Stimulated activated CD4-positive, alpha-beta T cell treated with anti-CD3 and anti-CD28 coated beads, TNF-alpha, amount 100 ng/mL, for 4 hours (primary cell): ENCODE measurements around the gene ELOVL6.
"Not testable (repeated sequence)": the region's sequence is repeated elsewhere in the genome, so short reads cannot be mapped to it uniquely, and the experiment has no call there.

Experiments
- DNase-seq, 3 experiments: peaks; one replicate each; pipeline ENCODE4 v3.0.0-alpha.2; 2020; ENCODE audit warnings: low read depth in 3 of 3

Gene ELOVL6

DNA sequence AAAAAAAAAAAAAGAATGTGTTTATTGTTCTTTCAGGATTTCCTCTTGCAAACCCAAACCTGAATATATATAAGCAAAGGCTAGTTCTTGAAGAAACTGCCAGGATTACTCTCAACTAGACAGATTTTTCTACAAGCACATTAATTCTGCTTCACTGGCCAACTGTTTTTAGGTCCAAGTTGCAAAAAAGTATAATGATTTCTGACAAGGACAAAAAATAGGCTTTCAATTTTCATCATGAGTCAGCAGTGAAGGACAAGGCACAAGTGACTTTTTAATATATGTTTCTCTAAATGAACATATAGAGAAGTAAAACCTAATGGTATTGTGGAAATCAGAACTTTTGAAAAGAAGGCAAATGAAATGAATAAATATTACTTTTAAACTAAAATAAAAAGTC lies 73.7 kb downstream of the ELOVL6 start:
- no peak for DNase-seq

- no peak for DNase-seq
These were observed 76.2 kb downstream of the ELOVL6 start for GRCh38 chr4:110122201-110122600.

DNA sequence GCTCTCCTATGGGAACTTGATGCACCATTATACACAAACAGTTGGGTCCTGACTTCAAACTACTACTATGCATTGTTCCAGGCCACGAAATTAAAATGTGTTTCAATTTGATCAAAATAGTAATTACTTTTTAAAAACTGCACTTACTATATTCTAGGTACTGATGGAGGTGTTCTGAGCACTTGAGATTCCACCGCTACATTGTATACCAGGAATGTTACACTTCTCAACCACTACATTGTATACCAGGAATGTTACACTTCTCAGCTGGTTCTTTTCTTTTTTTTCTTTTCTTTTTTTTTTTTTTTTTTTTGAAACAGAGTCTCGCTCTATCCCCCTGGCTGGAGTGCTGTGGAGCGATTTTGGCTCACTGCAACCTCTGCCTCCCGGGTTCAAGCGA lies 77.9 kb downstream of the ELOVL6 start:
- DNase-seq, result no peak

DNA sequence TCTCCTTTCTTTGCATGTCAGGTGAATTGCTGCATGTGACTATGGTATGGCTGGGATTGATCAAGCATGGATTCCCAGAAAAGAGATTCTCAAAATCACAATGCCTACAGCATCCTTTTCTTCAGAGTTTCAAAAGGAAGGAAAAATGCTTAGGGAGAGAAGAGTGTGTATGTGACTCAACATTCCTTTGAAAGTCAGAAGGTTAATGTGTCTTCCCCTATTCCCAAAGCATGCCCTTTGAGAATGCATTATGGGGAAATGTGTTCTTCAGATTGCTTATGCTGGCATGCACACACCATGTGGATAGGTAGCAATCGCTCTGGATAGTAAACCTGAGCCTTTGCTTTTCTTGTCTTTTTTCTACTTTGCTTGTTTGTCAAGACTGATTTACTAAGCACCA lies 78.5 kb downstream of the ELOVL6 start:
- DNase-seq, result no peak

- no peak for DNase-seq
These were observed 79.1 kb downstream of the ELOVL6 start for GRCh38 chr4:110119337-110119736.

GRCh38 chr4:110112056-110112455 lies 86.4 kb downstream of the ELOVL6 start:
- no peak for DNase-seq

GRCh38 chr4:110109455-110109854 lies 89.0 kb downstream of the ELOVL6 start:
- DNase-seq, result no peak

DNA sequence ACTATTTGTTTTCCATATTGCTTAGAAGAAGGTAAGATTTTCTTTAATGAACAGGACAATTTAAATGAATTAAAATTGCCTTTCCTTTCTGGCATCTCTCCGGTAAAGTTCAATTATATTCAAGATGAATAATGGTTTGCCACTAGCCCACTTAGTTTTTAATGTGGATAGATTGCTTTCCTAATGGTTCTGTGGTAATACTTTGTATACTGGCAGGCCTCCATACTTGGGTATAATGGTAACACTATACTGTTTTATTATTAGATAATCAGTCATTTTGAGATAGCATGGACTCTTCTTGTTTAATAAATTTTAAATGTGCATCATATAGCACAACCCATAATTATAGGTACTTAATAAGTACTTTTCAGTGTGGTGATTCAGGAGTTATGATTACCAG lies 89.5 kb downstream of the ELOVL6 start:
- DNase-seq, result no peak

- DNase-seq, result no peak
These were observed 90.0 kb downstream of the ELOVL6 start for GRCh38 chr4:110108422-110108821.

DNA sequence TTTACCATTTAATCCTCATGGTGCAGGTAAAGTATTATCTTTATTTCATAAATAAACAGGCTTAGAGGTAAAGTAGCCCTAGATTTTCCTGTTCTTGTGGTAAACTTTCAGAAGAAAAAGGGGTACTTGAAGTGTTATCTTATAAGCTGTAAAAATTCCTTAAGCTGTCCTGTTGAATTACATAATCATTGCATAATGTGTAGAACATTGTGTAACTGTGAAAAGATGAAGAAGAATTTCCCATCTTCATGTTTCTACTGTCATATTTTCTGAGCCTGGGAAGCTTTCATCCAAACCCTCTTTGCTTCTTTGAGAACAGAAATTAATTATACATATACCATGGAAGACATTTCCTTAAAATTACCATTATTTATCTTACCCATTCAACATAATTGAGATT lies 90.5 kb downstream of the ELOVL6 start:
- no peak for DNase-seq

DNA sequence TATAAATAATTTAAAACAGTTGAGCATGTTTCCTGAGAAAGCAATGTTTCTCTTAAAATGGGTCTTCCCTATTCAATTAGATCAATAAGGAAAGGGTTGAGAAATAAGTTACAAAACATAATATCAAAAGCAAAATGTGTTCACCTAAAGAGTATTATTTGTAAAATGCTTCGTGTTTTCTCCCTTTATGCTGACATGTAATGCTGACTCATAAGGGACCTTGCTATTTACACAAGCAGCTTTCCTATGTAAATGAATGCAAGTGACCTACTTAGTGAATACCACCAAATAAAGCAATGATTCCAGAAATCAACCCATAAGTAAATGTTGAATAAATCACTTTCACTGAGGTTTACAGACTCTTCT lies 91.5 kb downstream of the ELOVL6 start:
- no peak for DNase-seq

DNA sequence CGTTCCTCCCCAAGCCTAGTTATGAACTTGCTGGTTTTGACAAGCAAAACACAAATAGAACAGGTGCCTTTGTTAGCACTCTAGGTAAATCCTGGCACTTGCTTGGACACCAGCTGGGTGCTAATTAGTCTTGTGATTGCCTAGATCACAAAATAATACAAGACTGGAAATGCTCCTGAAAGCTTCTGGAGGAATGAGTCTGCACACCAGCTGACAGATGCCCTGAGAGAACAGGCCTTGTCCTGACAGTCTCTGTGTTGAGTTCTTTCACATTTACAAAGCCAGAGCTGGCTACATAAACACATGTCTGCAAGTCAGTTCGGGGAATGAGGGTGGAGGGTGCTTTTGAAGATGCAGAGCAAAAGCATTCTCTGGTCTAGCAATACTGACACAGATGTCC lies 93.8 kb downstream of the ELOVL6 start:
- no peak for DNase-seq

DNA sequence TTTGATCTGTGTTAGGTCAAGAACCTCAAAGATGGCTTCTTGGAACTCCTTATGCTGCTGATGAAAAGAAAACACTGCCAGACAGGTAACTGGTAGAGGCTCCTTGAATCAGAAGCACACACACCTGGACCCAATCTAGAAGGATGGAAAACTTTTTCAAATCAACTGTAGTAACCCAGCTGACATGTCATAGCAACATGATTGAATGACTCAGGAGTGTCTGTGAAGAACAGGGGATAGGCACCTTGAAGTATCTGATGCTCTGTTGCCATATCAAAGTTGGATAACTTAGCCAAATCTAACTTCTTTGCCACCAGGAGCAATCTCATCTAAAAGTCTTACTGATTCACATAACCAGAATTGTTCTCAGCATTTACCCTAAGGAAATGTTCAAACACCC lies 98.8 kb downstream of the ELOVL6 start:
- DNase-seq, result no peak

DNA sequence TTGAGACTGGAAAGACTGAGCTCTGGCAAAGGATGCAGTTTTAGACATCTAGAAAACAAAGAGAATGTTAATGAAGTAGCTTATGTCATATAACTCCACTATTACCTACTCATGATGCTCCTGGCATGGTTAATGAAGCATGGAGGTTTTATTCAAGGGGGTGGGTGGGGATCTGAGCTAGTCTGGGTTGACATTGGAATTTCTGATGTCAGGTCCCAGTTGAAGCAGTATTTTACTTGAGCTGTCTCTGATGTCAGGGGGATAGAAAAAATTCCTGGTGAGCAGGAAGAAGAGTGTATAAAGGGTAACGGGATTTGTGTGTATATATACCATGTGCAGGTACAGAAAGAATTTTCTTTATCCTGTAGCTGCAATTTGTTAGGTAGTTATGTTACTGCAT lies 102.0 kb downstream of the ELOVL6 start:
- DNase-seq, result no peak

DNA sequence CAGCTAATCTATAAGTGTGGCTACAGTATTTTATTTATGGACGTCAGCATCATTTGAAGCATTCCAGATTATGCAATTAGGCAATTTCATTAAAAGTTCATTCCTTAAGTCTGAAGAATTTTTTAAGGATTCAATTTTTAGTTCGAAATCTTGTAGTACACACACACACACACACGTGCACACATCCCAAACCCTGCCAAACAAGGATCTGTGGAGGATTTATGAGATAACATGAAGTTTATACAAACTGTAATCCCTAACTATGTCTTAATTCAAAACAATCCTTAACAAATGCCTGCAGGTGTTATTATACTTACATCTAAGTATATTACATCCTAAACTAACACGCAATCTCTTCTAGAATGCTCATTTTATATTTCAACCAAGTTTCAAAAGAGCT lies 105.8 kb downstream of the ELOVL6 start:
- DNase-seq, result no peak

DNA sequence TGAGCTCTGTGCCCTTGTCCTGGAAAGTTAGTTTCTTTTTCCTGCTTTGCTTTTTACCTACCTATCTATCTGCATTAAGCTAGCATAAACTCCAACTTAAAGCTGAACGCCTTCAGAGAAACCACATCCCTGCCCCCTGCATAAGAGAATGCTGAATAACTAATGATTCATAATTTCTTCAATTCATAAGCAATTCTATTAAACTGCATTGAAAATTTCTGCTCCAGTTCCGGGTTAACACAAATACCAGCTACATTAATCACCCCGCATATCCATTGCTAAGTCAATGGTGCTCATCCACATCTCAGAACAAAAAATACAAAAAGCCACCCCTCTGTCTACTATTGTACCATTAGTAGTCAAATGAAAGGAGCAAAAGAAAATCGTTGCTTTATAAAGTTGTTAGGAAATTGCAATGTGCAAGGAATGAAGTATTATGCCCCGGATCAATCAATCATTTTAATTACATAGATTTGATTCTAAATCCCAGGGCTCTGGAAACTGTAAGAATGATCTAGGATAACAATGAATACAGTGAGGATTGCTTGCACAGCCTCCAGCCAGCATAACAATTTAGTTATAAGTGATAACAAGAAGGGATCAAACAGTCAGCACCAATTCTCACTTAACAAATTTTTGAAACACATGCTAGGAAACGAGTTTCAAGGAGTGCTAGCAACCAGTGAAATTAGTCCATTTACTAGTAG lies 106.8 kb downstream of the ELOVL6 start:
- DNase-seq, result no peak

DNA sequence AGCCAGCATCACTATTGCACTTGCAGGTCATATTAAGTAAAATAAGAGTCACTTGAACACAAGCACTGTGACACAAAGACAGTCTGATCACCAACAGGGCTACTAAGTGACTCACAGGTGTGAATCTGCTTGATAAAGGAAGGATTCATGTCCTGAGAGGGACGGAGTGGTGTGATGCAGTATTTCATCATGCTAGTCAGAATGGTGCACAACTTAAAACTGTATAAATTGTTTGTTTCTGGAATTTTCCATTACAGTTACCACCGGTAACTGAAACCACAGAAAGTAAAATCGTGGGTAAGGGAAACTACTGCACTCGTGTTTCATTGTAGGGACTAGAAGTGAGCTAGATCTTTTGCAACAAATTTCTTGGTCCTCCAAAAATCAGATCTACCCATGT lies 109.7 kb downstream of the ELOVL6 start:
- DNase-seq, result no peak

GRCh38 chr4:110087070-110087708 lies 111.2 kb downstream of the ELOVL6 start:
- no peak for DNase-seq

DNA sequence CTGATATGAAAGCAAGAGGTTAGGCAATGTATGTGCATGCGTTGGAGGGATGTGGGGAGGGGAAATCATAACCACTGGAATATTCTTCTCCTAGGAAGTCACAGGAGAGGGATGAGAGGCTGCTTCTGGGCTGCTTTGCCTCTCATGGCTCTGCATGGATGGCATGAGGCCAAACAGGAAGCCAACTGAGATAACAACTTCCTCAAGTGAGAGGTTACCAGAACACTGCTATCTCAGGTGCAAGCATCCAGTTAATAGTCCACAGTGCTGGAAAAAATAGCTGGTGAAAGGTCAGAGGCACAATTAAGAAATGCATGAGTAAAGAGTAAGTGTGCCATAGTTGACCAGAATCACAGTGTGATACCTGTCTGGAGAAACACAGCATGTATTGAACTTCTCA lies 113.3 kb downstream of the ELOVL6 start:
- DNase-seq, result no peak

DNA sequence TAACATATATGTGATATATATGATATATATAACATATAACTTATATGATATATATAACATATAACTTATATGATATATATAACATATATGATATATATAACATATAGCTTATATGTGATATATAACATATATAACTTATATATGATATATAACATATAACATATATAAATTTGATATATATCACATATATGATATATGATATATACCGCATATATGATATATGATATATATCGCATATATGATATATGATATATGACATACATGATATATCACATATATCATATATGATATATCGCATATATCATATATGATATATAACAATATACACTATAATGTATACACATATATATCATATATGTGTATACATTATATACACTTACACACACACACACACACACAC lies 114.3 kb downstream of the ELOVL6 start:
- no peak for DNase-seq

DNA sequence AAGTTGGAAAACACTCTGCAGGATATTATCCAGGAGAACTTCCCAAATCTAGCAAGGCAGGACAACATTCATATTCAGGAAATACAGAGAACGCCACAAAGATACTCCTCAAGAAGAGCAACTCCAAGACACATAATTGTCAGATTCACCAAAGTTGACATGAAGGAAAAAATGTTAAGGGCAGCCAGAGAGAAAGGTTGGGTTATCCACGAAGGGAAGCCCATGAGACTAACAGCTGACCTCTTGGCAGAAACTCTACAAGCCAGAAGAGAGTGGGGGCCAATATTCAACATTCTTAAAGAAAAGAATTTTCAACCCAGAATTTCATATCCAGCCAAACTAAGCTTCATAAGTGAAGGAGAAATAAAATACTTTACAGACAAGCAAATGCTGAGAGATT lies 120.3 kb downstream of the ELOVL6 start:
- not testable (repeated sequence) for DNase-seq

- not testable (repeated sequence) for DNase-seq
These were observed 121.6 kb downstream of the ELOVL6 start for GRCh38 chr4:110076828-110077227.

GRCh38 chr4:110075891-110076290 lies 122.5 kb downstream of the ELOVL6 start:
- no peak for DNase-seq
